BLaER1 (cell line): ENCODE results near the gene CDH13.

Source experiments
- H3K27ac ChIP-seq: shearing (Covaris generic); formaldehyde crosslinking; 2 replicates; pipeline ENCODE4 v1.8.1; 2022
- H3K27me3 ChIP-seq: shearing (Covaris generic); formaldehyde crosslinking; 2 replicates; pipeline ENCODE4 v1.8.1; 2022
- H3K36me3 ChIP-seq: shearing (Covaris generic); formaldehyde crosslinking; 2 replicates; pipeline ENCODE4 v1.8.1; 2022
- H3K4me1 ChIP-seq: shearing (Covaris generic); formaldehyde crosslinking; 2 replicates; pipeline ENCODE4 v1.8.1; 2022
- H3K4me2 ChIP-seq: shearing (Covaris generic); formaldehyde crosslinking; 2 replicates; pipeline ENCODE4 v1.8.1; 2022
- H3K4me3 ChIP-seq: shearing (Covaris generic); formaldehyde crosslinking; 2 replicates; pipeline ENCODE4 v1.8.1; 2022
- H3K9ac ChIP-seq: shearing (Covaris generic); formaldehyde crosslinking; 2 replicates; pipeline ENCODE4 v1.8.1; 2022
- H3K9me3 ChIP-seq: shearing (Covaris generic); formaldehyde crosslinking; 2 replicates; pipeline ENCODE4 v1.8.1; 2022
- H4K20me1 ChIP-seq: shearing (Covaris generic); formaldehyde crosslinking; 2 replicates; pipeline ENCODE4 v1.8.1; 2022
- Cebpa-rat ChIP-seq: shearing (Covaris generic); IDR thresholded peaks from 2 replicates; pipeline ENCODE4 v1.8.1; 2022

Gene CDH13

DNA sequence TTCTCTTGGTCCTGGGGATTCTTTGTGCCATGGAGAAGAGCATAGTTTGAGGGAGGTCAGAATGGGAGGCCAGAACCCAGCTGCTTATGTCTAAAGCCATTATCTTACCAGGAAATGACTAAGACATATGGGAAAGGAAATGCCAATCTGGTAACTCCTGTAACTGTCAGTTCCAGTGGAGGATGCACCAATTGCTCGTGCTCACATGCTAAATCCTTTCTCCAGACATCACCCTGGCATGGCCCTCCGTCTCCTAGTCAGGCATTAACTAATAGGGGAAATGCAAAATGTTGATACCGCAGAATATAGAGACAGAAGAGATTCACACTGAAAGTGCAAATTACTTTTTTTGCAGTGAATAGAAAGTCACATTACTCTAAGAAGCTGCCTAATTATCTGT lies 925.5 kb downstream of the CDH13 start:
- Histone ChIP-seq H3K4me2 (no peak overlapping the region), H3K4me3 (no peak overlapping the region), H3K36me3 (no peaks in the 10 kb centered on the region), H3K4me1 (no peaks in the 10 kb centered on the region), H3K27ac (no peak overlapping the region), H3K9me3 (no peaks in the 10 kb centered on the region), H4K20me1 (no peaks in the 10 kb centered on the region), H3K27me3 (no peaks in the 10 kb centered on the region), H3K9ac (no peak overlapping the region)
- TF ChIP-seq Cebpa-rat, result no peak

DNA sequence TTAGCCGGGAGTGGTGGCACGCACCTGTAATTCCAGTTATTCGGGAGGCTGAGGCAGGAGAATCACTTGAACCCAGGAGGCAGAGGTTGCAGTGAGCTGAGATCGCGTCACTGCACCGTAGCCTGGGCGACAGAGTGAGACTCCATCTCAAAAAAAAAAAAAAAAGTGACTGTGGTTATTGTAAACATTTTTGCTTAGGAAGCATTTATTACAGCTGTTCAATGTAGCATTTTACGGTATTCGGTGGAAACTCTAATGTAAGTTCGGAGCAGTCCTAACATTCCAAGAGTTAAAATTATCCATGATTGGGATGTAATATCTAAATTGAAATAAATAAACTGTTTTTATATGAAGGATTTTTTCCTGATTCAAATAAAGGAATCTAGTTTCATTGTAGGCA lies 926.2 kb downstream of the CDH13 start:
- Histone ChIP-seq H3K27ac (no peak overlapping the region), H3K36me3 (no peaks in the 10 kb centered on the region), H3K9me3 (no peaks in the 10 kb centered on the region), H3K9ac (no peak overlapping the region), H3K4me1 (no peaks in the 10 kb centered on the region), H3K27me3 (no peaks in the 10 kb centered on the region), H3K4me2 (no peak overlapping the region), H4K20me1 (no peaks in the 10 kb centered on the region), H3K4me3 (no peak overlapping the region)
- TF ChIP-seq Cebpa-rat, result no peak

DNA sequence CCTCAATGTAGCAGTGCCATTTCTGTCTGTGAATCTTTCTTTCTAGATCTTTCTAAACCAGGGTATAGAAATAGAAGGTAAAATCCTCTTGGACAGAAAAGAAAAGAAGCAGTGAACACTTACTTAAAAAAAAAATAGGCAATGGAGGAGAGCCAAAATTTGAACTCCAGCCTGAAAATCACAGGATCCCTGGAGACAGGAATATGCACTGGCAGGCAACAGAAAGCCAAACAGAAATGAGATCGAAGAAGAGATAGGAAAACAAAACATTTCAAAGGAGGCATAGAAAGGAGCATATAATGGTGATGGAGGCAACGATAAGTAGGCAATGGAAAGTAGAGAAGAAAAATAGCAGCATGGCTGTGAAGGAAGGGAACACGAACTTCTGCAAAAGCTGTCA lies 927.3 kb downstream of the CDH13 start:
- no peak for TF ChIP-seq Cebpa-rat
- no peaks in the 10 kb centered on the region for H3K4me1 ChIP-seq
- H3K36me3 ChIP-seq, result no peaks in the 10 kb centered on the region

DNA sequence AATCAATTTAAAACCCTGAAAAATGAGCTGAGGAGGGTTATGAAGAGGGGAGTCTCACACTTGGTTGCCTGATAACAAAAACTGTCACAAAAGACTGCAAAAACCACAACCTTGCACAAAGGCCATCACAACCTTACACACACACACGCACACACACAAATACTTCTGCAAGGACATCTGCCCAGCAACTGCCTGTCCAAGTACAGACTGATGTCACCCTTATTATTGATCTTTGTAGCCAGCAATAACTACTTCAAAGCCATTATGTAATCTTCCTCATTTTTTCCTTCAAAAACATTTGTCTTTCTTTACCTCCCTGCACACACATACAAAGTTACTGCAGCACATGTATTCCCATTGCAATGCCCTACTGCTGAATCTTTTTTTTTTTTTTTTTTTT lies 927.8 kb downstream of the CDH13 start:
- H3K4me1 ChIP-seq, result no peaks in the 10 kb centered on the region
- H3K4me3 ChIP-seq, result no peak overlapping the region
- H3K4me2 ChIP-seq, result no peak overlapping the region
- no peaks in the 10 kb centered on the region for H3K36me3 ChIP-seq
- TF ChIP-seq Cebpa-rat, result no peak
- H3K9ac ChIP-seq, result no peak overlapping the region
- no peaks in the 10 kb centered on the region for H3K27me3 ChIP-seq
- no peaks in the 10 kb centered on the region for H3K9me3 ChIP-seq
- no peak overlapping the region for H3K27ac ChIP-seq
- H4K20me1 ChIP-seq, result no peaks in the 10 kb centered on the region

More for the DNA sequence above, 927.3 kb downstream of the CDH13 start:
- Histone ChIP-seq H3K27ac (no peak overlapping the region), H3K27me3 (no peaks in the 10 kb centered on the region), H3K9ac (no peak overlapping the region), H3K4me2 (no peak overlapping the region), H4K20me1 (no peaks in the 10 kb centered on the region), H3K9me3 (no peaks in the 10 kb centered on the region), H3K4me3 (no peak overlapping the region)

DNA sequence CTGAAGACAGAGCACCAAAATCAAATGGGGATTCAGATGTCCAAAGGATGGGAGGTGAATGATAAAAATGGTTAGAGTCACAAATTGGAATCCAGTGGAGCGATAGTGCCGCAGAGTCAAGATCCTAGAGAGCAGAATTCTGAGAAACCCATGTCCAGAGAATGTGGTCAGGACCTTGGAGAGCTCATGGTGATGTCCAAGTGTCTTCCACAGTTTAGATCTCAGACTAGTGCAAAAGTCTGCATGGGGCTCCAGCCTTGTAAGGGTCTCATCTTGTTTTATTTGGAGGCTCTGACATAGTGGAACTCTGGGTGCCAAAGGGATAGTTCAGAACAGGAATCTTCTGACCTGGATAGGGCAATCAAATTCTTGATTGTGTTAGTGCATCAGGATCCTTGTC lies 935.1 kb downstream of the CDH13 start:
- no peak overlapping the region for H3K9ac ChIP-seq
- H4K20me1 ChIP-seq, result no peaks in the 10 kb centered on the region
- H3K9me3 ChIP-seq, result no peaks in the 10 kb centered on the region
- no peak overlapping the region for H3K4me2 ChIP-seq
- no peak overlapping the region for H3K27ac ChIP-seq
- no peak overlapping the region for H3K4me3 ChIP-seq
- H3K4me1 ChIP-seq, result no peaks in the 10 kb centered on the region
- H3K36me3 ChIP-seq, result no peaks in the 10 kb centered on the region
- no peak for TF ChIP-seq Cebpa-rat
- H3K27me3 ChIP-seq, result no peaks in the 10 kb centered on the region

DNA sequence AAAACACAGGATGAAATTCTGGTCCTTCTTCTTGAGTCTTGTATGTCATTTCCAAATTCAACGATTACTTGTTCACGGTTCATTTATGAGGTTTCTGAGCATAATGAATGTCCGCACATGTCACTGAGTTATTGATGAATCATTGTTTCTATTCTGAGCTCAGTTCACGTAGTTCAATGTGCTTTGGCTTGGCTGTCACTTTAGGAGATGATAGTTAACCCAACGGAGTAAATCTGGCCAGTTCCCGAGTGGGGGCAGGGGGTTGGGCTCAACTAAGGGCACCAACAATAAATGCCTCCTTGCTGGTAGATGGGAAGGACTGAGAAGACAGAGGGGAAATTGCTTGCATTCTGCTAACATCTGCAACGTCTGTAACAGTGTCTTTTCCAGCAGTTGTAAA lies 941.6 kb downstream of the CDH13 start:
- no peak for TF ChIP-seq Cebpa-rat
- Histone ChIP-seq H3K27me3 (no peaks in the 10 kb centered on the region), H3K4me1 (no peaks in the 10 kb centered on the region), H3K4me2 (no peak overlapping the region), H3K9ac (no peak overlapping the region), H4K20me1 (no peaks in the 10 kb centered on the region), H3K36me3 (no peaks in the 10 kb centered on the region), H3K4me3 (no peak overlapping the region), H3K27ac (no peak overlapping the region), H3K9me3 (no peaks in the 10 kb centered on the region)

DNA sequence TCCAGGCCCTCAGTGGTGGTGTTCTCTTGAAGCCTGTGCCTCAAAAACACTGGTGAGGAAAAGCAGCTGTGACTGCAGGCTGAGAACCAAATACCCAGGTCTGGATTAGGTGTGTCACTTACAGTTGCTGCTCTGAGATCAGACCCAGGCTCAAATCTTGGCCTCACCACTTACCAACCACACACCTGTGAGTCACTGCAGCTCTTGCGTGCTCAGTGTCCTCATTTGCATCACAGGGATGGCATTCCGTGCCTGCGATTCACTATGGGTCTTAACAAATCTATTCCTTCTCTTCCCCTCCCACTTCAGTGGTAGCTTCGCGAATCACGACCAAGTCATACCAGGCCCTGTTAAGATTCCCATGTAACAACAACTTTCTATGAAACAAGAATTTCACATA lies 947.6 kb downstream of the CDH13 start:
- Histone ChIP-seq H3K4me1 (peaks cover 6% of the 10 kb centered on the region), H3K9me3 (no peaks in the 10 kb centered on the region), H3K4me2 (no peak overlapping the region), H3K4me3 (no peak overlapping the region), H3K27me3 (no peaks in the 10 kb centered on the region), H4K20me1 (no peaks in the 10 kb centered on the region), H3K36me3 (no peaks in the 10 kb centered on the region), H3K9ac (no peak overlapping the region), H3K27ac (no peak overlapping the region)
- no peak for TF ChIP-seq Cebpa-rat

DNA sequence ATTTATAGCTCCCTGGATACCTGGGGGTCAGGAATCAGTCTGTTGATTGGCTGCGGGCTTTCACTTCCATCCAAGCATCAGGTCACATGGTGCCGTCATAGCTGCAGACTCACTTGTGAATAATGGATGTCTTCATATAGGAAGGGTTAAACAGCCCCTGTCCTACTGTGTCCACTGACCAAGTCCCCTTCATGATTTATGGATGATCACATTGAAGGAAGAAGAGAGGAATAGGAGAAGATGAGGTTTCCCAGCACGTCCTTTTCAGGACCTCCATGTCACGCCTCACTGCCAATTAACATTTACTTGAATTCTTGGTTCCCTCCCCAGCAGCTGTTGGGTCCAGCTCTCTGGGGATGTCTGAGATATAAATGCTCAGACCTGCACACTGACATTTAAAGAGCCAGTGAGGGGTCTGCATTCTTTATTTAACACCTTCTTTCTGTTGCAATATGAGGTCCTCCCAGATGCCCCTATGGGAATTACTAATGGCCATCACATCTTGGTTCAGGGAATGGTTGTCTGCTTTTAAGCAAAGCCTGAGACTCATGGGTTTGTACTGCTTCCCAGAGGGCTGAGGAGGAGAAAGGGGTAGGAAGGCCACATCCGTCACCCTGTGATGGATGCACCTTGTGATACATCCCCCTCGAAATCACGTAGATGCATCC lies 950.4 kb downstream of the CDH13 start:
- Histone ChIP-seq H3K4me2 (no peak overlapping the region), H3K27me3 (no peaks in the 10 kb centered on the region), H3K4me3 (no peak overlapping the region), H3K27ac (no peak overlapping the region), H4K20me1 (no peaks in the 10 kb centered on the region), H3K9ac (no peak overlapping the region), H3K4me1 (peaks cover 6% of the 10 kb centered on the region), H3K36me3 (no peaks in the 10 kb centered on the region), H3K9me3 (no peaks in the 10 kb centered on the region)
- no peak for TF ChIP-seq Cebpa-rat

DNA sequence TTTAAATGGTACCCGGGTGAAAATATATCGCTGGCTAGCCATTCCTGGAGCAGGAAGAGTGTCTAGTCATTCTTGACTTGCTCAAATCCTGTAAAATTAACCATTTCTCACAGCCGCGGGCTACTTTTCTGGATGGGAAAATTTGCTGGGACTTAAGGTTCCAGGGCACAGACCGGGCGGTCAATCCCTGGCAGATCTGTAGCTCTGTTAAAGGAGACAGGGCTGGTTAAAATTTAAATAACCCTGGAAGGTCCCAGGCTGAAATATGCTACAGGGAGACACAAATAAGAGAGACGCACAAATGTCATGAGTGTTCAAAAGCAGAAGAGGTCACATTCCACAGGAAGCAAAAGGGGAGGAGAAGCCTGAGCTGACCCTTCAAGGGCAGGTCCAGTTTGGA lies 951.4 kb downstream of the CDH13 start:
- H3K9me3 ChIP-seq, result no peaks in the 10 kb centered on the region
- no peak overlapping the region for H3K9ac ChIP-seq
- H3K4me1 ChIP-seq, result peaks cover 6% of the 10 kb centered on the region
- no peak for TF ChIP-seq Cebpa-rat
- H4K20me1 ChIP-seq, result no peaks in the 10 kb centered on the region
- no peaks in the 10 kb centered on the region for H3K36me3 ChIP-seq
- H3K27me3 ChIP-seq, result no peaks in the 10 kb centered on the region
- no peak overlapping the region for H3K27ac ChIP-seq
- H3K4me2 ChIP-seq, result no peak overlapping the region
- H3K4me3 ChIP-seq, result no peak overlapping the region

DNA sequence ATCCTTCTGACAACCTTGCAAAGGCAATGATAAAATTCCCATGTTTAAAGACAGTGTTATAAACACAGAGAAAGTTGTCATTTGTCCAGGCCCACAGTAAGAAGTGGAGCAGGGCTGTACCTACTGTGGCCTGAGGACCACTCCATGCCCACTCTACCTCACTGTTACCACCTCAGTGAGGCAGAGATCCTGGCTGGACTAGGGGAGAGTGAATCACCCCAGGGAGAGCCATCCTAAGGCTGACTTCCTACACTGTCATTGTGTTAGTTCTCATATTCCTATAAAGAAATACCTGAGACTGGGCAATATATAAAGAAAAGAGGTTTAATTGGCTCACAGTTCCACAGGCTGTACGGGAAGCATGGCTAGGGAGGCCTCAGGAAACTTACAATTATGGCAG lies 952.3 kb downstream of the CDH13 start:
- Histone ChIP-seq H3K9ac (no peak overlapping the region), H3K4me1 (peaks cover 6% of the 10 kb centered on the region), H3K27me3 (no peaks in the 10 kb centered on the region), H4K20me1 (no peaks in the 10 kb centered on the region), H3K4me2 (no peak overlapping the region), H3K4me3 (no peak overlapping the region), H3K9me3 (no peaks in the 10 kb centered on the region), H3K36me3 (no peaks in the 10 kb centered on the region), H3K27ac (no peak overlapping the region)
- TF ChIP-seq Cebpa-rat, result no peak

DNA sequence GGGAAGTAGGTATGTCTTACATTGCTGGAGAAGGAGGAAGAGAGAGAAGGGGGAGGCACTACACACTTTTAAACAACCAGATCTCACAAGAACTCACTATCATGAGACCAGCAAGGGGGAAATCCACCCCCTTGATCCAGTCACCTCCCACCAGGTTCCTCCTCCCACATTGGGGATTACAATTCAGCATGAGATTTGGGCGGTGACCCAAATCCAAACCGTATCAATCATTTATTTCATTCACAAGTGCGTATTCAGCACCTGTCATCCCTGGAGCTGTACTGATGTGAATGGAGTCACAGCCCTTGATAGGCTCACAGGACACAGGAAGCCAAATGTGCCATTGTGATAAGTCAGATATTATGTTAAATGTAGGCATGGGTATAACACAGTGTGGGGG lies 952.7 kb downstream of the CDH13 start:
- Histone ChIP-seq H3K9ac (no peak overlapping the region), H3K4me3 (no peak overlapping the region), H3K4me1 (peaks cover 6% of the 10 kb centered on the region), H3K4me2 (no peak overlapping the region), H3K27ac (no peak overlapping the region), H3K9me3 (no peaks in the 10 kb centered on the region), H4K20me1 (no peaks in the 10 kb centered on the region), H3K27me3 (no peaks in the 10 kb centered on the region), H3K36me3 (no peaks in the 10 kb centered on the region)
- no peak for TF ChIP-seq Cebpa-rat
